HFF-Myc (cell line): ENCODE data around the gene FAF2.
A peak's percentile ranks its signal among the peaks of the same experiment; 100 is the strongest.

ENCODE experiments used
- DNase-seq: peaks from one replicate; pipeline ENCODE4 v3.0.0-alpha.2; 2011; ENCODE audit warnings: low read depth; ENCODE audit errors: extremely low read depth
- H3K4me3 ChIP-seq: replicated peaks from 2 replicates; pipeline ENCODE4 v1.5.1; 2011; ENCODE audit warnings: low read depth, mild to moderate bottlenecking, control low read depth, low read length
- TF ChIP-seq, protein P1 (sequence below): IDR thresholded peaks from 2 replicates; pipeline ENCODE4 v1.5.1; 2012; ENCODE audit warnings: mild to moderate bottlenecking, low read depth, low read length, control low read depth; ENCODE audit errors: missing control alignments

Gene FAF2

DNA sequence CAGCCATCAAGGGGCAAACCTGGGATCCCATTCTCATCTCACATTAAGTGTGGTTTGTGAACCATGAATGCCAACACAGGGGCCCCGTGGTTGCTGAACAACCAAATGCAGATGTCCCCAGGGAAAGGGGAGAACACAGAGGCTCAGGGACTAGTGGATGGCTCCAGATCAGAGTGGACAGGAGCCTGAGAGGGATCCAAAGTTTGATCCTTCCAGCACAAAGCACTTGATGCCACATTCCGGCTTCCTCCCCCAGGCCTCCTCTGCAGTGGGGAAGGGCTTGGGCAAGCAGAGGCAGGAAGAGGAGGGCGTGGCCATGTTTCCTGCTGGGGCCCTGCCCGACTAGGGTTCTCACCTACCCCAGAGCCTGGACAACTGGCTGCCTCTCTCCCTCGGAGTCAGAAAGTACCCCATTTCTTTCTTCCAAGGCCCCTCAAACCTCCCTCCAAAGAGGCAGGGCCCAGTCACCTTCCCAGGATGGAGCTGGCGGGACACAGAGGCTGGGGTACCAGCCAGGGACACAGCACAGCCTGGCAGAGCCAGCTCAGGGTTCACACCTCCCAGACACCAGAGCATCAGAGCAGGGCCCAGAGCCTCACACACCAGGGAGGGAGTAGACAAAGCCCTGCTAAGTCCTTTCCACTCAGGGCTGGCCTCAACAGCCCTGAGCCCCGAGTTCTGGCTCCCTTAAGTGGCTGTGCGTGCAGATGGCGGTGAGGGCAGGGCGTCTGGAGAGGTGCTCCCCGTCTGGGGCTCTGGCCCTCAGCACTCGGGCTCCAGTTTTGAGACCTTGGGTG, 93.4 kb downstream of the FAF2 start:
- TF ChIP-seq, protein P1, sequence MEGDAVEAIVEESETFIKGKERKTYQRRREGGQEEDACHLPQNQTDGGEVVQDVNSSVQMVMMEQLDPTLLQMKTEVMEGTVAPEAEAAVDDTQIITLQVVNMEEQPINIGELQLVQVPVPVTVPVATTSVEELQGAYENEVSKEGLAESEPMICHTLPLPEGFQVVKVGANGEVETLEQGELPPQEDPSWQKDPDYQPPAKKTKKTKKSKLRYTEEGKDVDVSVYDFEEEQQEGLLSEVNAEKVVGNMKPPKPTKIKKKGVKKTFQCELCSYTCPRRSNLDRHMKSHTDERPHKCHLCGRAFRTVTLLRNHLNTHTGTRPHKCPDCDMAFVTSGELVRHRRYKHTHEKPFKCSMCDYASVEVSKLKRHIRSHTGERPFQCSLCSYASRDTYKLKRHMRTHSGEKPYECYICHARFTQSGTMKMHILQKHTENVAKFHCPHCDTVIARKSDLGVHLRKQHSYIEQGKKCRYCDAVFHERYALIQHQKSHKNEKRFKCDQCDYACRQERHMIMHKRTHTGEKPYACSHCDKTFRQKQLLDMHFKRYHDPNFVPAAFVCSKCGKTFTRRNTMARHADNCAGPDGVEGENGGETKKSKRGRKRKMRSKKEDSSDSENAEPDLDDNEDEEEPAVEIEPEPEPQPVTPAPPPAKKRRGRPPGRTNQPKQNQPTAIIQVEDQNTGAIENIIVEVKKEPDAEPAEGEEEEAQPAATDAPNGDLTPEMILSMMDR: no peak
- H3K4me3 ChIP-seq: no peak overlapping the region
- DNase-seq: no peak

DNA sequence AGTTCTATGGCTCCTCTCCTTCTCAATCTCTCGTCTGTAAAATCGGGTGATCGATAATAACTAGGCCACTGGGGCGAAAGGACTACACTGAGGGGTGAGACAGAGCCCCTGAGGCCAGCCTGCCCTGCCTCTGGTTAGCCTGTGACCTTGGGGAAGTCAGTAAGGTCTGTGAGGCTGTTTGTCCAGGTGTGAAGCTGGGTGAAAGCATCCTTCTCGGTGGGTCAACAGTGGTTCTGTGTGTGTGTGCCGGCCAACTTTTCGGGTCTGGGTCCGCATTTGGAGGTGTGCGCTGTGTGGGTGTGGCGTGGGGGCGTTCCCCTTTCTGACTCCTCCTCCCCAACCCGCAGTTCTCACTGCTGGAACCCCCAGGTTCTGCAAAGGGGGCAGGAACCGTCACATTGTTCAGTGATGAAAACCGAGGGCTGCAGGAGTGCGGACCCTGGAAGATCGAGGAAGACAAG, 94.0 kb downstream of the FAF2 start:
- peak overlapping the region; percentile 68 for H3K4me3 ChIP-seq
- no peak for DNase-seq
- TF ChIP-seq, protein P1: no peak

DNA sequence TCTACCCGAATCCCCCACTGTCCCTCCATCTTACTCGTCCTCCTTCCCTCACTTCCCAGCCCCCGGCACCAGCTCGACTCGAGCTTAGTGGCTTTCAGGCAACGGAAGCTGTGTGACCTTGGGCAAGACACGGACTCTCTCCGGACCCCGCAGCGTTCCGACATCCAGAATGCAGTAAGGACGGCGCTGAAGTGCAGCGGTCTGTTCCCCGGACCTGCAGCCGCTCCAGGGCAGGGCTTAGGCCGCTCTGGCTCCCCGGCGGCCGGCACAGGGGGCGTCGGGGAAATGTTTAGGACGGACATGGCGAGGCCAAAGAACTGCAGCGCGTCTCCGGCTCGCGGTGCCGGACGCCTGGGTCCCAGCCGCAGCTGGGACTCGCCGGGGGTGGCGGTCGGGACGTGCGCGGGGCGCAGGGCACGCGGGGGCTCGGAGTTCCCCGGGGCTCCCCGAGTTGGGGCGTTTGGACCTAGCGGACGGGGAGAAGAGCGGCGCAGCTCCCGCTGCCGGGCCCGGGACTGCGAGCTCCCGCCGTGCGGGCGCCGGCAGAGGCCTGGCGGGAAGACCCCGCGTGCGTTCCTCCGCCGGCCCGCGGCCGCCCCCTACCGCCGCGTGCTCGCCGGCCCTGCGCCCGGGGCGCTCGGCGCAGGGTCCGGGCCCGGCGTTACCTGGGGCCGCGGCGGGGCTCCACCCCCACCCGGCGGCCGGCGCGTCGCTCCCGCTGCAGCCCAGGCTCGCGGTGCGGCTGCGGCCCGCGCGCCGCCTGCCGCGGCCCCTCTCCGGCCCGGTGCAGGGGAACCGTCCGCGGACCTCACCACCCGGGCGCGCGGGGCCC, 94.6 kb downstream of the FAF2 start:
- H3K4me3 ChIP-seq: peak overlapping the region; percentile 68
- DNase-seq: no peak

DNA sequence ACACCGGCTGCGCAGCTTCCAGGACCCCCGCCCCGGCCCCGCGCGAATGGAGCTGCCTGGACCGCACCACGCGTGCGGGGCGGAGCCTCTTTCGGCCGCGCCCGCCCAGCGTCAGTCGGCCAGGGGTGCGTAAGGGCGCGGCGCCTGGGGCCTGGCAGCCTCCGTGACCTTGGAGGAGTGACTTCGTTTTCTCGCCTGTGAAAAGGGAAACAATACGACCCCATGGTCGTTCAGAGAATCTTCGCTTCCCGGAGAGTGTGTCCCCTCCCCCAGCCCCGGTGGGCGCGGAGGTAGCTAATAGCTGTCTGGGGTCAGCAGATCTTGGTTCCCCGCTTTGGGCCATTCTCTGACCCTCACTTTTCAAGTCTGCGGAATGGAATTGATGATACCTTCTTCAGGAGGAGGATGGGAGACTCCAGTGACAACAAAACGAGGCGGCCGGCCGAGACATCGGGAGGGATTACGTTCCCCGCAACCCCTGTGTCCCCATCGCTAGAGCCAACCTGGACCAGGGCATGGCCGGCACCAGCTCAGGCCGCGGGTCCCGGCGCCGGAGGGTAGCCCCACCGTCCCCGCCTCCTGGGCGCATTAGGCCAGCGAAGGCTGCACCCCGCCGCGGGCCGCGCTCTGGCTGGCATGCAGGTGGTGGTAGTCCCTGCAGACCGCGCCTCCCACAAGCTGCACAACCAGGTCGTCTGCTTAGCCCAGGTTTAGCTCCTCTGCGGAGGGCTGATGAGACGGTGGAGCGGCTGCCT, 95.4 kb downstream of the FAF2 start:
- TF ChIP-seq, protein P1: no peak
- DNase-seq: no peak
- H3K4me3 ChIP-seq: peak overlapping the region; percentile 54

More for the DNA sequence above, 94.6 kb downstream of the FAF2 start:
- TF ChIP-seq, protein P1: no peak

DNA sequence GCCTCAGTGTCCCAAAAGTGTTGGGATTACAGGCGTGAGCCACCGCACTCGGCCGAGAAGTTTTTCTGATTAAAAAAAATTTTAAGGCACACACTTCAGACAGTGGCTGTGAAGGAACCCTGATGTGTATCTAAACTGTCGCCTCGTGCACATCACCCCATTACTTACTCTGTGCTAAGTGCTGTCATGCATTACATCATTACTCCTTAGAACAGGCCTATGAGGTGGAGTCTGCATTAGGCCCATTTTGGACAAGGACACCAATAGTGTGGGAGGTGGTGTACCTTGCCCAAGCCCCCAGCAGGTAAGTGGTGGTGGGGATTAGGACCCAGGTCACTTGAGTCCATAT, 97.2 kb downstream of the FAF2 start:
- no peak overlapping the region for H3K4me3 ChIP-seq
- DNase-seq: no peak
- TF ChIP-seq, protein P1: no peak

DNA sequence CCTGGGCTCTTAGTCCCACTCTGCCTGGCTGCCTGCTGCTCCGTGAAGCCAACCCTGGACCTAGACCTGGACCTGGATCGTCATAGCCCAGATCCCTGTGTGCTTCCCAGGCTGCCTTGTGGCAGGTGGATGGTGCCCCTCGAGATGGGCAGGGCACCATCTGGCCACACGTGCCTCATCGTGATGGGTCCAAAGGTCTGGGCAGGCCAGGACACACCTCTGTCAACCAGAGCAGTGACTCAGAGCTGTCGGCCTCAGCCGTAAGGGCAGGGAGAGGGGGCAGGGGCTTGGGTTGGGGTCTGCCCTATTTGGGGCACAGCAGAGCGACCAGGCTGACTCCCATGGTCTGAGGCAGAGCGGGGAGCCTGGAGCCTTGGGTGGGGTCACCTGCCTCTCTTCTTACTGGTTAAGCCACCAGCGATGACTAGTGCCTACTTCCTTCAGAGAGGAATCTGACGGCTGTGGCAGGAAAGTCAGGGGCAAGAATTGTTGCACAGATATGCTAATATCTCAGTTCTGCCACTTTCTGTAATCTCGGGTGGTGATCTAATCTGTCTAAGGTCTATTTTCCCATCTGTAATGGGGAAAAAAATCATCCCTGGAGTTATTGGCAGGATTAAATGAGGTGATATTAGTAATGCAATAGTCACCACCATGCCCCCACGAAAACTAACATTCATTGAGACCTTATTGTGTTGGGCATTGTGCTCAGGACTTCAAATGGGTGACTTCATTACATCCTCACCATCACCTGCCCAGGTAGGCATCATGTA, 97.7 kb downstream of the FAF2 start:
- H3K4me3 ChIP-seq: no peak overlapping the region
- DNase-seq: no peak
- TF ChIP-seq, protein P1: no peak
